HCT116 (cell line): ENCODE data around the gene CSDE1. TPM values are rescaled to one million over a fixed set of nuclear protein-coding genes. Genes with fewer than 3 reads are reported as not detected.

Experiments used
- ATAC-seq: fragments of 200-7000 bp; cut with Tn5 transposase; 2 replicates; pipeline ENCODE4 v1.9.1; 2020; ENCODE audit warnings: mild to moderate bottlenecking, moderate library complexity
- BruUV-seq: library from RNA; stranded (reverse); fragments of 400-500 nt; replicated peaks from 2 replicates; lab custom pipeline; 2021; lab: Mats Ljungman, UMichigan
- CTCF ChIA-PET: fragments of 300-600 bp; sonication (Branson Sonifier 250); formaldehyde crosslinking; loops from one replicate; lab custom pipeline; 2021; ENCODE audit warnings: antibody characterized with exemption; lab: Charles Lee
- POLR2A ChIA-PET: fragments of 300-600, 350-600 bp; sonication (Branson Sonifier 250); formaldehyde crosslinking; loops from one replicate; lab custom pipeline; 2021; ENCODE audit warnings: antibody characterized with exemption; lab: Charles Lee
- RAD21 ChIA-PET, 2 experiments: fragments of 300-600 bp; sonication (Branson Sonifier 250); formaldehyde crosslinking; loops; one replicate each; lab custom pipeline; 2023; ENCODE audit warnings: low total read pairs in 2 of 2; ENCODE audit not compliant: uncharacterized antibody in 2 of 2, unreplicated experiment in 2 of 2, low non-redundant PET in 1 of 2; lab: Charles Lee
- DNase-seq: peaks from one replicate; pipeline ENCODE4 v3.0.0-alpha.2; 2010; ENCODE audit warnings: low read depth, low spot score
- H2AFZ ChIP-seq: fragments of 200-600 bp; shearing (Covaris generic), sonication (generic); 2 replicates; pipeline ENCODE4 v1.6.1; 2017; ENCODE audit warnings: low read depth, mixed run types, mixed read lengths, antibody characterized with exemption, low read length; ENCODE audit not compliant: poor library complexity, severe bottlenecking
- H3K27ac ChIP-seq: 2 replicates; pipeline ENCODE4 v1.5.1; 2012; ENCODE audit warnings: low read depth, low read length
- H3K27me3 ChIP-seq: fragments of 200-600 bp; sonication (generic); 2 replicates; pipeline ENCODE4 v1.6.1; 2016; ENCODE audit warnings: mixed run types, low read length, mixed read lengths; ENCODE audit not compliant: insufficient read depth
- H3K36me3 ChIP-seq, 2 experiments: fragments of 200-500 bp in 1 of 2; fragments of 200-600 bp in 1 of 2; sonication (Bioruptor generic) in 1 of 2; sonication (generic) in 1 of 2; 2 replicates each; pipeline versions ENCODE4 v1.5.1 to v1.6.1; 2014 to 2016; ENCODE audit warnings: low read length in 2 of 2, inconsistent platforms in 1 of 2, mixed read lengths in 1 of 2, mixed run types in 1 of 2; ENCODE audit not compliant: insufficient read depth in 2 of 2, control insufficient read depth in 1 of 2
- H3K4me1 ChIP-seq, 2 experiments: fragments of 200-600 bp in 1 of 2; sonication (generic) in 1 of 2; 2 replicates each; pipeline versions ENCODE4 v1.5.1 to v1.6.1; 2012 to 2017; ENCODE audit warnings: low read length in 2 of 2, inconsistent platforms in 1 of 2, mild to moderate bottlenecking in 1 of 2, mixed read lengths in 1 of 2, mixed run types in 1 of 2, moderate library complexity in 1 of 2; ENCODE audit not compliant: insufficient read depth in 2 of 2, control insufficient read depth in 1 of 2
- H3K4me2 ChIP-seq: fragments of 200-600 bp; sonication (generic); 2 replicates; pipeline ENCODE4 v1.6.1; 2017; ENCODE audit warnings: mixed run types, low read length, mixed read lengths
- H3K4me3 ChIP-seq, 2 experiments: fragments of 200-600 bp in 1 of 2; sonication (generic) in 1 of 2; replicated peaks in 1 of 2; 2 replicates each; pipeline ENCODE4 v1.5.1; 2011 to 2016; ENCODE audit warnings: low read length in 2 of 2, control low read depth in 1 of 2, low read depth in 1 of 2, mild to moderate bottlenecking in 1 of 2, mixed read lengths in 1 of 2, mixed run types in 1 of 2
- H3K79me2 ChIP-seq: fragments of 200-600 bp; sonication (generic); 2 replicates; pipeline ENCODE4 v1.6.1; 2017; ENCODE audit warnings: mild to moderate bottlenecking, mixed run types, low read length, moderate library complexity, mixed read lengths; ENCODE audit not compliant: insufficient read depth
- H3K9ac ChIP-seq: fragments of 200-600 bp; sonication (generic); 2 replicates; pipeline ENCODE4 v1.6.1; 2016; ENCODE audit warnings: low read length, mixed read lengths
- H3K9me2 ChIP-seq: fragments of 200-600 bp; sonication (generic), shearing (Covaris generic); 2 replicates; pipeline ENCODE4 v1.6.1; 2017; ENCODE audit warnings: mixed run types, mild to moderate bottlenecking, moderate library complexity; ENCODE audit not compliant: insufficient read depth
- H3K9me3 ChIP-seq, 2 experiments: fragments of 200-500 bp in 1 of 2; fragments of 200-600 bp in 1 of 2; sonication (Bioruptor generic) in 1 of 2; sonication (generic) in 1 of 2; 2 replicates each; pipeline ENCODE4 v1.6.1; 2014 to 2017; ENCODE audit warnings: low read length in 2 of 2, mixed read lengths in 2 of 2, inconsistent platforms in 1 of 2, low read depth in 1 of 2, mild to moderate bottlenecking in 1 of 2, mixed run types in 1 of 2, moderate library complexity in 1 of 2; ENCODE audit not compliant: control insufficient read depth in 1 of 2, insufficient read depth in 1 of 2
- H4K20me1 ChIP-seq: fragments of 200-600 bp; sonication (generic), shearing (Covaris generic); 2 replicates; pipeline ENCODE4 v1.6.1; 2017; ENCODE audit warnings: mixed run types, mild to moderate bottlenecking, moderate library complexity; ENCODE audit not compliant: insufficient read depth
- CEBPB ChIP-seq: IDR thresholded peaks from 2 replicates; pipeline ENCODE4 v1.6.1; 2012; ENCODE audit warnings: low read depth
- ELF1 ChIP-seq: IDR thresholded peaks from 2 replicates; pipeline ENCODE4 v1.6.1; 2012; ENCODE audit warnings: low read depth, borderline replicate concordance
- EZH2 ChIP-seq: fragments of 200-600 bp; sonication (generic); IDR thresholded peaks from 2 replicates; pipeline ENCODE4 v1.6.1; 2017; ENCODE audit warnings: antibody characterized with exemption, mixed run types
- EZH2phosphoT487 ChIP-seq: fragments of 200-600 bp; IDR thresholded peaks from 2 replicates; pipeline ENCODE4 v1.6.1; 2018; ENCODE audit warnings: antibody characterized with exemption, borderline replicate concordance
- FOSL1 ChIP-seq: IDR thresholded peaks from 2 replicates; pipeline ENCODE4 v1.6.1; 2012; ENCODE audit warnings: low read depth
- SP1 ChIP-seq: IDR thresholded peaks from 2 replicates; pipeline ENCODE4 v1.6.1; 2012; ENCODE audit warnings: low read depth
- intact Hi-C: fragments of 100-400 bp; cut with micrococcal nuclease; formaldehyde crosslinking; loops from 2 replicates; pipeline ENCODE4 v1.10.0; 2022
- total RNA-seq: library from RNA; stranded (reverse); gene quantifications from one replicate; pipeline ENCODE4 v1.2.1, GENCODE V29; 2021; ENCODE audit not compliant: unreplicated experiment
- TF ChIP-seq, protein P1 (sequence below), 3 experiments: fragments of 200-600 bp in 1 of 3; sonication (generic) in 1 of 3; IDR thresholded peaks in 2 of 3; conservative IDR thresholded peaks in 1 of 3; 2 replicates each; pipeline ENCODE4 v1.5.1; 2012 to 2017; ENCODE audit warnings: low read depth in 2 of 3, low read length in 2 of 3, antibody characterized with exemption in 1 of 3, borderline replicate concordance in 1 of 3, control low read depth in 1 of 3, mild to moderate bottlenecking in 1 of 3, mixed read lengths in 1 of 3, mixed run types in 1 of 3, moderate library complexity in 1 of 3; ENCODE audit not compliant: insufficient read depth in 1 of 3
- TF ChIP-seq, protein P2 (sequence below): IDR thresholded peaks from 2 replicates; pipeline ENCODE4 v1.6.1; 2012; ENCODE audit warnings: low read depth
- TF ChIP-seq, protein P3 (sequence below): IDR thresholded peaks from 2 replicates; pipeline ENCODE4 v1.6.1; 2012

Gene CSDE1
- total RNA-seq, 1 experiment from 2014 or later: 515 TPM

DNA sequence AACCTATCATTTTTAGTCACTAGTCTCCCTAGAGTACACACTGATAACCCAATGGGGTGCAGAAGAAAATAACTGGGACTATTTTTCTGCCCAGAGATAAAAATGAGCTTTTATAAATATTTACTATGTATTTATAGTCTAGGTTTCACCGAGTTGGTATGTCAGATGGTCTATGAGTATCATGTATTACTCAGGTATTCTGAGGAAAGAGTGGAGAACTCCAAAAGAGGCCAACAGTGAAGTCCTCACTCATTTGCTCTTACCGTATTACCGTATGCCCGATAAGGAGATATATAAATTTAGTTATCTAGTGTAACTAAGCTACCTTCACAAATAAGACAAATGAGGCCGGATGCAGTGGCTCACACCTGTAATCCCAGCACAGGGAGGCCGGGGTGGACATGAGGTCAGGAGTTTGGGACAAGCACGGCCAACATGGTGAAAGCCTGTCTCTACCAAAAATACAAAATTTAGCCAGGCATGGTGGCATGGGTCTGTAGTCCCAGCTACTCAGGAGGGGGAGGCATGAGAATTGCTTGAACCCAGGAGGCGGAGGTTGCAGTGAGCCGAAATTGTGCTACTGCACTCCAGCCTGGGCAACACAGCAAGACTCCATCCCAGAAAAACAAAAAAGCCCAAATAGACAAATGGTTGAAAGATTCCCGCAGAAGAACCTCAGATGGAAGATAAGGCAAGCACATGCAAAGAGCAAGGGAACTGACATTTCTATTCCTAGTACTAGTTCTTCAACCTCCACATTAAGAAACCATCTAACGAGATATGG is 15.6 kb downstream of the CSDE1 start:
- intact Hi-C loops: no loop called here
- RAD21 ChIA-PET: no interaction called here
- Histone ChIP-seq H3K36me3 (peaks cover 46 to 50% of the 10 kb centered on the region in 2 experiments), H2AFZ (no peak overlapping the region), H3K27ac (no peak overlapping the region), H3K9ac (no peak overlapping the region), H3K79me2 (peaks cover 100% of the 10 kb centered on the region), H3K4me3 (no peak overlapping the region), H3K4me1 (no peaks in the 10 kb centered on the region), H4K20me1 (peaks cover 52% of the 10 kb centered on the region; the same call in 1 of the 2 replicates), H3K27me3 (no peaks in the 10 kb centered on the region), H3K4me2 (no peak overlapping the region), H3K9me3 (no peaks in the 10 kb centered on the region), H3K9me2 (no peaks in the 10 kb centered on the region)
- ATAC-seq: no peak
- TF ChIP-seq, protein P1, sequence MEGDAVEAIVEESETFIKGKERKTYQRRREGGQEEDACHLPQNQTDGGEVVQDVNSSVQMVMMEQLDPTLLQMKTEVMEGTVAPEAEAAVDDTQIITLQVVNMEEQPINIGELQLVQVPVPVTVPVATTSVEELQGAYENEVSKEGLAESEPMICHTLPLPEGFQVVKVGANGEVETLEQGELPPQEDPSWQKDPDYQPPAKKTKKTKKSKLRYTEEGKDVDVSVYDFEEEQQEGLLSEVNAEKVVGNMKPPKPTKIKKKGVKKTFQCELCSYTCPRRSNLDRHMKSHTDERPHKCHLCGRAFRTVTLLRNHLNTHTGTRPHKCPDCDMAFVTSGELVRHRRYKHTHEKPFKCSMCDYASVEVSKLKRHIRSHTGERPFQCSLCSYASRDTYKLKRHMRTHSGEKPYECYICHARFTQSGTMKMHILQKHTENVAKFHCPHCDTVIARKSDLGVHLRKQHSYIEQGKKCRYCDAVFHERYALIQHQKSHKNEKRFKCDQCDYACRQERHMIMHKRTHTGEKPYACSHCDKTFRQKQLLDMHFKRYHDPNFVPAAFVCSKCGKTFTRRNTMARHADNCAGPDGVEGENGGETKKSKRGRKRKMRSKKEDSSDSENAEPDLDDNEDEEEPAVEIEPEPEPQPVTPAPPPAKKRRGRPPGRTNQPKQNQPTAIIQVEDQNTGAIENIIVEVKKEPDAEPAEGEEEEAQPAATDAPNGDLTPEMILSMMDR (IDR thresholded peaks at IDR 0.05 in 2 of 3, conservative IDR thresholded peaks at IDR 0.05 in 1 of 3; ENCODE audit: borderline replicate concordance in 1 of 3, insufficient read depth in 1 of 3, low read depth in 2 of 3, low read length in 2 of 3): no peak
- TF ChIP-seq, protein P2, sequence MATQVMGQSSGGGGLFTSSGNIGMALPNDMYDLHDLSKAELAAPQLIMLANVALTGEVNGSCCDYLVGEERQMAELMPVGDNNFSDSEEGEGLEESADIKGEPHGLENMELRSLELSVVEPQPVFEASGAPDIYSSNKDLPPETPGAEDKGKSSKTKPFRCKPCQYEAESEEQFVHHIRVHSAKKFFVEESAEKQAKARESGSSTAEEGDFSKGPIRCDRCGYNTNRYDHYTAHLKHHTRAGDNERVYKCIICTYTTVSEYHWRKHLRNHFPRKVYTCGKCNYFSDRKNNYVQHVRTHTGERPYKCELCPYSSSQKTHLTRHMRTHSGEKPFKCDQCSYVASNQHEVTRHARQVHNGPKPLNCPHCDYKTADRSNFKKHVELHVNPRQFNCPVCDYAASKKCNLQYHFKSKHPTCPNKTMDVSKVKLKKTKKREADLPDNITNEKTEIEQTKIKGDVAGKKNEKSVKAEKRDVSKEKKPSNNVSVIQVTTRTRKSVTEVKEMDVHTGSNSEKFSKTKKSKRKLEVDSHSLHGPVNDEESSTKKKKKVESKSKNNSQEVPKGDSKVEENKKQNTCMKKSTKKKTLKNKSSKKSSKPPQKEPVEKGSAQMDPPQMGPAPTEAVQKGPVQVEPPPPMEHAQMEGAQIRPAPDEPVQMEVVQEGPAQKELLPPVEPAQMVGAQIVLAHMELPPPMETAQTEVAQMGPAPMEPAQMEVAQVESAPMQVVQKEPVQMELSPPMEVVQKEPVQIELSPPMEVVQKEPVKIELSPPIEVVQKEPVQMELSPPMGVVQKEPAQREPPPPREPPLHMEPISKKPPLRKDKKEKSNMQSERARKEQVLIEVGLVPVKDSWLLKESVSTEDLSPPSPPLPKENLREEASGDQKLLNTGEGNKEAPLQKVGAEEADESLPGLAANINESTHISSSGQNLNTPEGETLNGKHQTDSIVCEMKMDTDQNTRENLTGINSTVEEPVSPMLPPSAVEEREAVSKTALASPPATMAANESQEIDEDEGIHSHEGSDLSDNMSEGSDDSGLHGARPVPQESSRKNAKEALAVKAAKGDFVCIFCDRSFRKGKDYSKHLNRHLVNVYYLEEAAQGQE: no peak
- TF ChIP-seq EZH2phosphoT487: no peak
- TF ChIP-seq FOSL1: no peak
- TF ChIP-seq CEBPB: no peak
- TF ChIP-seq SP1: no peak
- TF ChIP-seq, protein P3, sequence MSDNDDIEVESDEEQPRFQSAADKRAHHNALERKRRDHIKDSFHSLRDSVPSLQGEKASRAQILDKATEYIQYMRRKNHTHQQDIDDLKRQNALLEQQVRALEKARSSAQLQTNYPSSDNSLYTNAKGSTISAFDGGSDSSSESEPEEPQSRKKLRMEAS: no peak
- no peak for TF ChIP-seq ELF1
- no peak for TF ChIP-seq EZH2
- no TSS peak for BruUV-seq
- POLR2A ChIA-PET: no interaction called here
- CTCF ChIA-PET: no interaction called here
- no peak for DNase-seq
